GM21786 (cell line): ENCODE results near the gene PDE1C.

ENCODE experiments used
- ATAC-seq: cut with Tn5 transposase; IDR thresholded peaks from one replicate; pipeline ENCODE4 v1.9.1; 2021; ENCODE audit not compliant: unreplicated experiment

PDE1C gene

GRCh38 chr7:31724696-31725095, 345.5 kb downstream of the PDE1C start:
- ATAC-seq: no peak

- ATAC-seq: no peak
Observed at GRCh38 chr7:31720366-31720765, 349.8 kb downstream of the PDE1C start.

DNA sequence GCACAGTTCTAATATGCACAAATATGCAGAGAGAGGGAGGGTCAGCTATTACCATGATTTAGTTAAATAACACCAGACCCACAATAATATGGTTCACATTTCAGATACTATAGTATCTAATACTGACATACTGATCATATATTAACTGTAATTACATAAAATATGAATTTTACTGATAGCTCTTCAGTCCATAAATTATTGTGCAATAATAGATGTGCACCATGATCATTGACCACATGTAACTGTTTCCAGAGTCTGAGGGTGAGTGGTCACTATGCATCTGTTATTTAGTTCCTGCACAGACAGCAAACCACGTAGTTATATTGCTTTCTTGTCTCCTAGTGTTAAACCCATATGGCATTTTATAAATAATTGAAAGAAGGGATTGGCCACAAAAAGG, 353.9 kb downstream of the PDE1C start:
- ATAC-seq: no peak

DNA sequence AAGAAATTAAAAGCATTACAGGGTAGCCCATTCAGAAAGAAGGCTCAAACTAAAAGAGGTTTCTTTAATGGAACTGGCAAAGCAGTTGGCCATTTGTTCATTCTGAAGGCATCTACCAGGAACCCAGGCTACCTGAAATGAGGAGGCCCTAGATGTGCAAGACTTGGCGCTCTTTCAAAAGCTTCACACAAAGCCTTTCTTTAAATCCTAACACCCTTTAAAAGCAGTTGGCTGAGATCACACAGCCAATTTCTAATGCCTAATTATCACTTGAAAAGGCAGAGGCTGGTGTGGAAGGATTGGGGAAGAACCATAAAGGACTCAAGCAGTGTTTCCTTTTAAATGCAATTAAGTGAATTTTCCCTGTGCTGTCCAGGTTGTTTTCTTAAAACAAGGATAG, 360.0 kb downstream of the PDE1C start:
- no peak for ATAC-seq

DNA sequence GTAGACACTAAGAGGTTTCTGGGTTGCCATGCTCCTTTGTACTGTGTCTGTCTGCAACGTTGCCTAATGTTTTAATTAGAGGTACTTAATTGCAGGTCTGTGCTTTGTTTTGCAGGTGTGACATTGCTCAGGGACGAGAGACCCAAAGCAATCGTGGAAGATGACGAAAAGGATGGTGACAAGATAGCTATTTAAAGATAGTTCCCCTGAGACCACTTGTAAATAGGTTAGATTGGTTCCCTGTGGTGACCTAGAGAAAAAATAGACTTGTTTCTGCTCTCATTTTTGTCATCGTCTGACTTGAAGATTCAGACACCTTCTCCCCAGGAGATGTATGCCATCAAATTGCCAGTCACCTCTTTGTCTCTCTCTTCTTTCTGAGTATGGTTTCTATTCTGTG, 363.1 kb downstream of the PDE1C start:
- ATAC-seq: peak; percentile 34

- peak; percentile 49 for ATAC-seq
Observed at GRCh38 chr7:31705377-31705776, 364.8 kb downstream of the PDE1C start.

GRCh38 chr7:31702354-31702753, 367.9 kb downstream of the PDE1C start:
- ATAC-seq: no peak
